HG02623 (cell line): ENCODE results near the gene OR56B4.
"Not testable (repeated sequence)": the region's sequence is repeated elsewhere in the genome, so short reads cannot be mapped to it uniquely, and the experiment has no call there.

Experiments used
- ATAC-seq: cut with Tn5 transposase; IDR thresholded peaks from one replicate; pipeline ENCODE4 v1.9.1; 2021; ENCODE audit warnings: moderate library complexity; ENCODE audit not compliant: unreplicated experiment

OR56B4 gene

GRCh38 chr11:6107384-6107783 is at the start of gene OR56B4:
OR56B4 (plus strand) TSS chr11:6107684; CDS start chr11:6107779, 95 bp downstream.
- ATAC-seq: not testable (repeated sequence)

GRCh38 chr11:6061475-6061874 is 46.0 kb upstream of the OR56B4 start:
- ATAC-seq: no peak

- ATAC-seq: no peak
Observed at GRCh38 chr11:6062691-6063358, 44.7 kb upstream of the OR56B4 start.

- ATAC-seq: no peak
Observed at GRCh38 chr11:6067502-6067901, 40.0 kb upstream of the OR56B4 start.

- ATAC-seq: not testable (repeated sequence)
Observed at GRCh38 chr11:6076443-6076842, 31.0 kb upstream of the OR56B4 start.

GRCh38 chr11:6077723-6078122 is 29.8 kb upstream of the OR56B4 start:
- ATAC-seq: no peak

GRCh38 chr11:6079463-6079862 is 28.0 kb upstream of the OR56B4 start:
- ATAC-seq: no peak

- ATAC-seq: no peak
Observed at GRCh38 chr11:6083129-6083528, 24.4 kb upstream of the OR56B4 start.

GRCh38 chr11:6084587-6084986 is 22.9 kb upstream of the OR56B4 start:
- ATAC-seq: no peak

- ATAC-seq: no peak
Observed at GRCh38 chr11:6094186-6094585, 13.3 kb upstream of the OR56B4 start.

GRCh38 chr11:6095798-6096197 is 11.7 kb upstream of the OR56B4 start:
- ATAC-seq: no peak

GRCh38 chr11:6096417-6096816 is 11.1 kb upstream of the OR56B4 start:
- ATAC-seq: no peak

- ATAC-seq: no peak
Observed at GRCh38 chr11:6099577-6099976, 7.9 kb upstream of the OR56B4 start.

- no peak for ATAC-seq
Observed at GRCh38 chr11:6110011-6110410, 2.5 kb downstream of the OR56B4 start.

GRCh38 chr11:6111673-6112072 is 4.2 kb downstream of the OR56B4 start:
- no peak for ATAC-seq

- no peak for ATAC-seq
Observed at GRCh38 chr11:6116638-6117037, 9.2 kb downstream of the OR56B4 start.

GRCh38 chr11:6124245-6124644 is 16.8 kb downstream of the OR56B4 start:
- ATAC-seq: no peak

GRCh38 chr11:6127881-6128280 is 20.4 kb downstream of the OR56B4 start:
- ATAC-seq: no peak

- ATAC-seq: no peak
Observed at GRCh38 chr11:6129011-6129410, 21.5 kb downstream of the OR56B4 start.

- ATAC-seq: no peak
Observed at GRCh38 chr11:6129635-6130034, 22.2 kb downstream of the OR56B4 start.

- no peak for ATAC-seq
Observed at GRCh38 chr11:6132431-6132830, 24.9 kb downstream of the OR56B4 start.

- ATAC-seq: not testable (repeated sequence)
Observed at GRCh38 chr11:6135936-6136335, 28.5 kb downstream of the OR56B4 start.

- ATAC-seq: no peak
Observed at GRCh38 chr11:6142936-6143335, 35.5 kb downstream of the OR56B4 start.
